SK-N-MC (cell line): ENCODE data around the gene NPTX1.

Source experiments
- DNase-seq: peaks from one replicate; pipeline ENCODE4 v3.0.0-alpha.2; 2011; ENCODE audit warnings: low read depth, low spot score
- H3K27ac ChIP-seq: fragments of 200-600 bp; sonication (generic); 2 replicates; pipeline ENCODE4 v1.5.1; 2016; ENCODE audit warnings: mixed run types
- H3K36me3 ChIP-seq: fragments of 200-600 bp; sonication (generic); 2 replicates; pipeline ENCODE4 v1.6.1; 2017; ENCODE audit warnings: antibody characterized with exemption, low read length, mixed read lengths; ENCODE audit not compliant: insufficient read depth
- H3K4me3 ChIP-seq: fragments of 200-600 bp; sonication (generic); 2 replicates; pipeline ENCODE4 v1.5.1; 2016
- H3K9ac ChIP-seq: fragments of 200-600 bp; sonication (generic); 2 replicates; pipeline ENCODE4 v1.8.0; 2017; ENCODE audit warnings: mixed run types, mixed read lengths; ENCODE audit not compliant: insufficient read length
- H3K9me3 ChIP-seq: fragments of 200-600 bp; sonication (generic); 2 replicates; pipeline ENCODE4 v1.6.1; 2017; ENCODE audit warnings: low read depth, mild to moderate bottlenecking, antibody characterized with exemption, low read length, moderate library complexity, mixed read lengths
- EZH2 ChIP-seq: fragments of 200-600 bp; sonication (generic); IDR thresholded peaks from one replicate; pipeline ENCODE4 v1.6.1; 2017; ENCODE audit warnings: antibody characterized with exemption
- FOXP2 ChIP-seq: optimal IDR thresholded peaks from 2 replicates; pipeline ENCODE3; 2011; ENCODE audit warnings: mild to moderate bottlenecking, moderate library complexity; ENCODE audit not compliant: insufficient read depth; ENCODE audit errors: extremely low read length, control extremely low read depth
- POLR2AphosphoS5 ChIP-seq: IDR thresholded peaks from 2 replicates; pipeline ENCODE4 v1.6.1; 2012; ENCODE audit warnings: mild to moderate bottlenecking, low read depth, low read length, borderline replicate concordance

NPTX1 gene

DNA sequence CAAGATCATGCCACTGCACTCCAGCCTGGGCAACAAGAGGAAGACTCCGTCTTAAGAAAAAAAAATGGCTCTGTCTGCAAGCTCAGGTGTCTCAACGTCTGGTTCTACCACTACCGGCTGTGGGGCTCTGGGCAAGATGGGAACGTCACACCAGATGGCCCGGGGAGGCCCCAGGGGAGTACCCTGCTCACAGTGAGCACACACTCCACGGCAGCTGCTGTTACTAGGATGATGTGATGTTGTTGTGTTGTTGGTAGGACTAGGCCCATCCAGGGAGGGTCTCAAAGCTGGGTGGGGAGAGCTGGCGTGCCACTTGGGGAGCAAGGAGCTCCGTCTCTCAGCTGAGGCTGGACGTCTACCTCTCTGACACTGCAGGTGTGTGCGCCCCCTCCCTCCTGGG lies 9.4 kb upstream of the NPTX1 start:
- Histone ChIP-seq H3K4me3 (no peak overlapping the region), H3K36me3 (no peaks in the 10 kb centered on the region), H3K9ac (no peak overlapping the region), H3K27ac (no peak overlapping the region), H3K9me3 (no peaks in the 10 kb centered on the region)
- TF ChIP-seq POLR2AphosphoS5 (no peak), EZH2 (no peak), FOXP2 (no peak)
- DNase-seq = no peak

DNA sequence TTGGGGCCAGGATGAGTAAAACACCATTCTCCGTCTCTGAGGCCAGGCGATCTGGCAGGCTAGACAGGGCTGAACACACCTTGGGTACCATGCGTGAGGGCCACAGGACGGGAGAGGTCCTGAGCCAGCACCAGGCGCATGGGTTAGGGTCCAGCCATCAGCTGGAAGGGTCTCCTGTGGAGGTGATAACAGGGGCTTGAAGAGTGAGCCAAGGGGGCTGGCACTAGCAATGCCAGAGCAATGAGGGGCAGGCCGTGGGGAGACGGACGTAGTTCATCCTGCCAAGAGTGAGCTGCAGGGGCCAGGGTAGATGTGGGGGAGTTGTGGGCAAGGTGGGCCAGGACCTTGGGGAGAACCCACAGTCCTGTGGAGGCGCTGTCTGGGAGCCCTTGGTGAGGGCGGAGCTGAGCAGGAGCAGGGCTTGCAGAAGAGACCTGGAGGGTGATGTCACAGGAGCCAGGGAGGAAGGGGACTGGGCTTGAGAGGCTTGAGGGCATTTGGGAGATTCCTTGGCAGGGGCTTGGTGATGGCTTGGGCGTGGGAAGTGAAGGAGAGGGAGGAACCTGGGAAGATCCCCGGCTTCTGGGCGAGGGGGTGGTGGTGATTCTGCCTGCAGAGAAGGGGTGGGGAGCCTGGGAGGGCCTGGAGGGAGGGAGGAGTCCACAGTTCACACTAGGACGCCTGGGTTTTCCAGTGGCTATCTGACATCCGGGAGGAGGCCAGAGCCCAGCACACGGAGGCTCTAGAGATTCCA lies 6.3 kb upstream of the NPTX1 start:
- TF ChIP-seq EZH2 = no peak
- TF ChIP-seq FOXP2 = no peak
- no peak for TF ChIP-seq POLR2AphosphoS5
- Histone ChIP-seq H3K9me3 (no peaks in the 10 kb centered on the region), H3K27ac (no peak overlapping the region), H3K4me3 (no peak overlapping the region), H3K9ac (no peak overlapping the region), H3K36me3 (no peaks in the 10 kb centered on the region)
- no peak for DNase-seq

DNA sequence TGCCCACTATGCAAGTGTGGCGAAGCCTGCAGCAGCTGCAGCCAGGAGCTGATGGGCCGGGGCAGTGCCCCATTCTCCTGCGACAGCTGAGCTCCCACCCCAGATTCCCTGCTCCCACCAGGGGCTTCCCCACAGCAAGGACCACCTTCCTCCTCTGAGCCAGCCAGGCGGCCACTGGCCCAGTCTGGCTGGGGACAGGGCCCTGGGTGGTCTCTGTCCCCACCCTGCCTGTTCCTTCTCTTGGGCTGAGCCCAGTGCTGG lies 5.6 kb upstream of the NPTX1 start:
- H3K27ac ChIP-seq = no peak overlapping the region
- TF ChIP-seq FOXP2 = no peak
- TF ChIP-seq POLR2AphosphoS5 = no peak
- TF ChIP-seq EZH2 = no peak
- H3K9me3 ChIP-seq = no peaks in the 10 kb centered on the region
- H3K9ac ChIP-seq = no peak overlapping the region
- no peak for DNase-seq
- H3K36me3 ChIP-seq = no peaks in the 10 kb centered on the region
- no peak overlapping the region for H3K4me3 ChIP-seq

DNA sequence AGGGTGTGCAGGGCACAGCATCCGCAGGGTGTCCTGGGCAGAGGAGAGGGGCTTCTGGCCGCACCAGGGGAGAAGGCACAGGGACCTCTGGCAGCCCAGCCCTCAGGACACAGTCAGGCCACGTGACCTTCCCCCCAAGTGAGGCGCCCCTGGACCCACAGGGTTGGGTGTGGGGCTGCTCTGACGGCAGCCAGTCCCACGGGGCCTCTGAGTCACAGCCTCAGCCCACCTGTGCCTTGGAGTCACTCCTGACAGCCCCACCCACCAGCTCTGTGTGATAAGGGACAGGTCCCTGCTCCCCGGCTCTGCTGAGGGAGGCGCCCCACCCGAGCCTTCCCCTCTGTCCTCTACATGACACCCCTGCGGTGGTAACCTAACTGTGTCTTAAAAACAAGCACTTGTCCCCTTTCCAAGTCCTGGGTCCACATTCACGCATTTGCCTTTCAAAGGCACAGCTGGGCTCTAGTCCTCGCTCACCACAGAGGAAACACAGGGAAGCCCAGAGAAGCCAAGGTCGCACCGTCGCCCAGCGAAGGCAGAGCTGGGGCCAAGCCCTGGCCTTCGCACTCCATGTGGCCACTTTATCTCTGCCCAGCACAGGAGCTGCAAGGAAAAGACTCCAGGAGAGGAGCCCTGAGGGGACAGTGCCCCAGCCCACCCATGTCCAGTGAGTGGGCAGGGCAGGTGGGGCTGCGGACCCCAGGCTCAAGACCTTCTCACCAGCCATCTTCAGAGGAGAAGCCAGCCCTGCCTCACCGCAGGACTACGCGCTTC lies 5.1 kb upstream of the NPTX1 start:
- no peaks in the 10 kb centered on the region for H3K36me3 ChIP-seq
- TF ChIP-seq EZH2 (no peak), FOXP2 (no peak), POLR2AphosphoS5 (no peak)
- H3K9me3 ChIP-seq = no peaks in the 10 kb centered on the region
- DNase-seq = no peak
- H3K4me3 ChIP-seq = no peak overlapping the region
- no peak overlapping the region for H3K27ac ChIP-seq
- H3K9ac ChIP-seq = no peak overlapping the region

DNA sequence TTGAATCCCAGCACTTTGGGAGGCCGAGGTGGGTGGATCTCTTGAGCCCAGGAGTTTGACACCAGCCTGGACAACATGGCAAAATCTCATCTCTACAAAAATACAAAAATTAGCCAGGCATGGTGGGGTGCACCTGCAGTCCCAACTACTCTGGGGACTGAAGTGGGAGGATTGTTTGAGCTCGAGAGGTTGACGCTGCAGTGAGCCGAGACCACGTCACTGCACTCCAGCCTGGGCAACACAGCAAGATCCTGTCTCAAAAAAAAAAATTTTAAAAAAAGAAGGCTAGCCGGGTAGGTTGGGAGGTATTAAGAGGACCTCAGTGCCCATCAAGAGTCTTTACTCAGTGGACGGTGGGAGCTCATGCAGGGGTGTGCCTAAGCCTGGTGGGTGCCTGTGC lies 3.8 kb upstream of the NPTX1 start:
- no peak for DNase-seq
- H3K27ac ChIP-seq = no peak overlapping the region
- H3K9me3 ChIP-seq = no peaks in the 10 kb centered on the region
- no peaks in the 10 kb centered on the region for H3K36me3 ChIP-seq
- no peak overlapping the region for H3K9ac ChIP-seq
- no peak for TF ChIP-seq EZH2
- TF ChIP-seq POLR2AphosphoS5 = no peak
- no peak overlapping the region for H3K4me3 ChIP-seq

GRCh38 chr17:80479246-80479566 lies 2.8 kb upstream of the NPTX1 start:
- no peak for TF ChIP-seq EZH2
- TF ChIP-seq POLR2AphosphoS5 = no peak
- no peak for TF ChIP-seq FOXP2
- Histone ChIP-seq H3K4me3 (no peak overlapping the region), H3K27ac (no peak overlapping the region), H3K36me3 (no peaks in the 10 kb centered on the region), H3K9ac (no peak overlapping the region), H3K9me3 (no peaks in the 10 kb centered on the region)
- no peak for DNase-seq

DNA sequence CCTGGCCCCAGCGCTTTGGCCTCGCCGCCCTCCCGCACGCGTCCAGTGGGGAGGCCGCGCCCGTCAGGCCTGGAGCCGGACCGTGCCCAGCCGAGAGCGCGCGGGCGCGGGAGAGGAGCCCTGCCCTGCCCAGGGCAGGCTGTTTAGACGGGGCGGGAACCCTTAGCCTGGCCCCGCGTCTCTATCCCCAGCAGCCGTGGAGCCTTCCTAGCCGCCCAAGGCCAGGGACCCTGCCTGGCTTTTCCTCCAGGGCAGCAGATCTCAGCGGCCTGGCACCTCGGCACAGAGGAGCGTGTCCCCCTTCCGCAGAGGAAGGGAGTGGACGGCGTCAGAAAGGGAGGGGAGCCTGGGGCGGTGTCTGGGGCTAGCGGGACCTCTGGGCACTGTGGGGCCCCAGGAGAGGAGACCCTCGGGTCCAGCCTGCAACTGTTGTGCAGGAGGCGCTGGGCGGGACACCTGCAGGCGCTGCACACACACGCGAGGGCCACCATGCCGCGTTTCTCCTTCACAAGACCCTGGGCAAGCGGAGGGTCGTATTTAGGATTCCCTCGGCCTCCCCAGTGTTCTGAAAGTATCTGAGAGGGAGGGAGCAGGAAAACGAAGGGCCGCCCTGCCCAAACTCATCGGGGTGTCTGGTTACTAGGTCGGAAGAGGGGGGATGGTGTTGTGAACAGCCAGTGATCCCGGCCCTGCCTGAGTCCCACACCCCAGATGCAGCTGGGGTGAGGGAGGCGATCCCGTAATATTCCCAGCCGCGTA lies 2.3 kb upstream of the NPTX1 start:
- H3K36me3 ChIP-seq = no peaks in the 10 kb centered on the region
- no peak overlapping the region for H3K27ac ChIP-seq
- TF ChIP-seq EZH2 = no peak
- TF ChIP-seq FOXP2 = no peak
- no peak for TF ChIP-seq POLR2AphosphoS5
- no peak overlapping the region for H3K4me3 ChIP-seq
- no peak for DNase-seq
- no peaks in the 10 kb centered on the region for H3K9me3 ChIP-seq
- no peak overlapping the region for H3K9ac ChIP-seq

DNA sequence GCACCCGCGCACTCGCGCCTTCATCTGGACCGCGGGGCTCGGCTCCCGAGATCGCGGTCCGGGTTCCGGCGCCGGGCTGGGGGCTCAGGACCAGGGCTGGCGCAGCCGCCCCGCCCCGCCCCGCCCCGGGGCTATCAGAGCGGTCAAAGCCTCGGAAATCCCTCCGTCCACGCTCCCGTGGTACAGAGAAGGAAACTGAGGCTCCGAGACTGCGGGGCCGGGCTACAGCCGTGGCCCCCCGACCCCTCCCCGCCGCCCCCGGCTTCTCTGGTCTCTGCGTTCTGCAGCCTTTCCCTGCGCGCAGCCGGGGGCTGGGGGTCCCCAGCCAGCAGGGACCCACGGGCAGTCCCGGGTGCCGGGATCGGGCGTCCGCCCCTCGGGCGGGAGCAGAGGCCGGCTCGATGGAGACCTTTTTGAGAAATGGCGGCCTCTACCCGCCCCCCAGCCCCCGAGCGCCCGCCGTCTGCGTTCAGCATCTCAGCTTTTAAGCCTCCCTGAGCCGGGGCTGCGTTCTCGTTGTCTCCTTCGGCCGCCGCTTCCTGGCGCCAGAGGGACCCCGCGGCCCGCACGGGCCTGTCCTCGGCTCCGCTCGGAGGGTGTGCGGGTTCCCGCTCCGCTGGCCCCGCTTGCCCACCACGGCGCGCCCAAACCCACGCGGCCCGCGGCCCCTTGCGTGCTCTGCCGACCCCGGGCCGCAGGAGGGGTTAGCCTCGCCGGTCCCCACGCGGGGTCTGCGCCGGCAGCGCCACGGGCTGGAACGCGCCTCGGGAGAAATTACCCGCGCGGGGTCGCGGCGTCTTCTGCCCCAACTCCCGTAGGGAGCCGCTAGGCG lies 1.5 kb upstream of the NPTX1 start:
- H3K36me3 ChIP-seq = no peaks in the 10 kb centered on the region
- H3K4me3 ChIP-seq = no peak overlapping the region
- H3K9me3 ChIP-seq = no peaks in the 10 kb centered on the region
- no peak overlapping the region for H3K27ac ChIP-seq
- no peak overlapping the region for H3K9ac ChIP-seq
- TF ChIP-seq EZH2 = peak; percentile 90
- no peak for TF ChIP-seq FOXP2
- TF ChIP-seq POLR2AphosphoS5 = no peak
- DNase-seq = no peak
